LoVo (cell line): ENCODE results near the gene DNAH17.

ENCODE experiments used
- DNase-seq: peaks from one replicate; pipeline ENCODE4 v3.0.0-alpha.2; 2016; ENCODE audit warnings: low spot score

DNAH17 gene

DNA sequence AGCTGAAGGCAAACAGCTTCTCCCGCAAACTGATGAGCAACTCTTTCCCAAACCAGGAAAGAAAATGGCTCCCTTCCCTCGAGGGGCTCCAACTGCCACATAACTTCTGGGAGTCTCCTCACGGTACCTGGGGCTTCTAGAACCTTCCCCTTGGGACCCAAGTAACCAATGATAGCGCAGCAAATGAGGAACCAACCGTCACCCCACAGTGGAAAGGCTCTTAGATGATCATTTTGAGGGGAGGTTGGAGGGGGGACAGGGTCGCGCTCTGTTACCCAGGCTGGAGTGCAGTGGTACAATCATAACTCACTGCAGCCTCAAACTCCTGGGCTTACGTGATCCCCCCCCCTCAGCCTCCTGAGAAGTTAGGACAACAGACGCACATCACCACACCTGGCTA is at the start of gene DNAH17:
Gene DNAH17 (minus strand): TSS at position 101 of the 400 bp plus-strand sequence. CDS start 2,339 bp downstream, outside the sequence.
- DNase-seq: no peak

DNA sequence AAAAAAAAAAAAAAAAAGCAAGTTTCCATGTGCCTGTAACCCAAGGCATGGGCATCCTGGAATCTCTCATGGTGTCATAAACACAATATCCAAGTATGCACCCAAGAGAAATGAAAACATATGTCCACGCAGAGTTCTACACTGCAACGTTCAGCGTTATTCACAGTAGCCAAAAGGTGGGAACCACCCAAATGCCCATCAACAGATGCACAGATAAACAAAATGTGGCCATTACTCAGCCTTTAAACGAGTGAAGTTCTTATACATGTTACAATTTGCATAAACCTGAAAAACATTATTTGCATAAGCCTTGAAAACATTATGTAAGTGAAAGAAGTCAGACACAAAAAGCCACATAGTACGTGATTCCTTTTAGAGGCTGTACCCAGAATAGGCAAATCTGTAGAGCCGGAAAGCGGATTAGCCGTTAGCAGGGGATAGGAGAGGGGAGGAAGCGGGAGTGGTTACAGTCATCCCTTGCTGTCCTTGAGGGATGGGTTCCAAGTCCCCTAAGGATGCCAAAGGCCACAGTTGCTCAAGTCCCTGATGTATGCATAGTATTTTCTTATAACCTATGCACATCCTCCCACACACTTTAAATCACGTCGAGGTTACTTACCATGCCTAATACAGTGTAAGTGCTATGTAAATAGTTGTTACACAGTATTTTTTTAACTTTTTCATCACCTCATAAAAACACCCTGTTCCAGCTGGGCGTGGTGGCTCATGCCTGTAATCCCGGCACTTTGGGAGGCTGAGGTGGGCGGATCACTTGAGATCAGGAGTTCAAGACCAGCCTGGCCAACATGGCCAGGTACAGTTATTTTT is 47.3 kb upstream of the DNAH17 start:
- no peak for DNase-seq

- DNase-seq: no peak
Observed at GRCh38 chr17:78623541-78623940, 46.3 kb upstream of the DNAH17 start.

GRCh38 chr17:78622491-78623265 is 45.5 kb upstream of the DNAH17 start:
- DNase-seq: no peak

DNA sequence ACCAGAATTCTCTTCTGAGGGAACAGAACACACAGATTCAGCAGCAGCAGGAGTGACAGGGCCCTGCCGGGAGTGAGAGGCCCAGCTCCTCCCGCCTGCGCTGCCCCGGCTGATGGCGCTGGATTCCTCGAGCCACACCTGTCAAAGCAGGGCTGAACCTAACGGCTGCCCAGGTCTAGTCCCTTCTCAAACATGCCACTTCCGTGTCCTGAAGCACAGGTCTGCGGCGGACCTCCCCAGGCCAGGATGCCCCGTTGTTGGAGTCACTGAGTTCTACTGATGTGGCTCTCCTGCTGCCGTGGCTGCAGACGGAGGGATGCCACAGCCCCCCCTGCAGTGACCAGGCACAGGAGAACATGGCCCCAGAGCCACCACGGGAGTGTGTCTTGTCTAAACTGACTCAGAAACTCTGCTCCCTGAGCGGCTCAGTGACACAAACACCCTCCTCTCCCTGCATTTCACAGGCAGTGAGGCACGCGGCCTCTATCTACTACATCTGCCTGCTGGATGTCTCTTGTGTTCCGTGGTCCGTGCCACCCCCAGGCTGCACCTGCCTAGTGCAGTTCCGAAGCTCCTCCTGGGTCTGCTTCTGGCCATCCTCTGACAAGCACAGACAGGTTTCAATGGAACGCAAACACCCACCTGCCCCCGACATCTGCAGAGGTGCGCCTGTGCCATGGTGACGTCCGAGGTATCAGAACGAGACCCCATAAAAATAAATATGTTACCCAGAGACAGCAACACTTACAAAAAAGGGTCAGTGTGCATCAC is 44.7 kb upstream of the DNAH17 start:
- DNase-seq: no peak

- no peak for DNase-seq
Observed at GRCh38 chr17:78620099-78620498, 42.9 kb upstream of the DNAH17 start.

DNA sequence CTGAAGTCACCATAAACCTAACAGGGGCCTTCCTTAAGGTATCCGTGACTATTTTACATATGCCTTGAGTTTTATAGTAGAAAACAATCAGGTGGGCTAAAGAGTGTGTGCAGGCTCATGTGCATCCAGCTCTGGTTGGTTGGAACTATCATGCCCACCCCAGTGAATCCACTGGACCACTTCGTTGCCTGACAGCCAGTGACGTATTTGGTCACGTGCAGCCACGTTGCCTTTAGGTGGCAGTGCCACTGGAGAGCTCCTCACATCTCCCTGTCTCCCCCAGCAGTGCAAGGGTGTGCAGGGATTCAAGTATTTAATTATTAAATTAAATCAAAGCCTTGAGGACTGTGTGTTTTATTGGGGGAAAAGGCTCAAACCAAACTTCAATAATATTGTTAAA is 42.1 kb upstream of the DNAH17 start:
- DNase-seq: no peak

DNA sequence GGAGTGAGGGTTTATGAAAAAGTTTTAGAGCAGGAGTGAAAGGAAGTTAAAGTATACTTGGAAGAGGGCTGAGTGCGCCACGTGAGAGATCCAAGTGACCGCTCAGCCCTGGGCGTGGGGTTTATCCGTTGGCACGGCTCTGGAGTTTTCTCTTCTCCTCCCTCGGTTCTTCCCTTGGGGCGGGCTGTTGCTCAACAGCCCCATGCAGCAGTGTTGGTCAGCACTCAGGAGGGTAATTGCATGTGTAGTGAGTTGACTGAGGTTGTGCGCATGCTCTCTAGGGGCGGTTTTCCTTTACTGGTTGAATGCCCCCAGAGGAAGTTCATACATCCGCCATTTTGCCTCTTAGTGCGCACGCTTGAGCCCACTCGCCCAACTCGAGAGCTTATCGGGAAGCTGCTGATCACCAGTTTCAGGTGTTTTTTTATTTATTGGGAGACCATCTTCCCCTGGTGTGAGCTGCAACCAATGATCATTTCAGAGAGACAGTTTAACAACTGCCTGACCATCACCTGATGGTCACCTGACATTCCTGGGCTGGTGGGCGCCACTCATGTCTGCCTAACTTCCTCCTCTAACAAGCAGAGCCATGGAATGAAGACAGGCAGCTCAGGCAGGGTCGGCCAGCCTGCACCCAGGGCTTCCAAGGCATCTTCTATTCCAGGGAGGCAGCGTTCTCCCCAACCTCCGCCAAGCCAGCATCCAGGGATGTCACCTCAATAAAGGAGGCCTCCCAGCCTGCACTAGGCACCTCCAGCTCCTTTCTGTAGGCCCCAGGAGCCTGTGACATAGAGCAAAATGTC is 41.3 kb upstream of the DNAH17 start:
- no peak for DNase-seq

GRCh38 chr17:78617511-78618061 is 40.4 kb upstream of the DNAH17 start:
- DNase-seq: no peak

DNA sequence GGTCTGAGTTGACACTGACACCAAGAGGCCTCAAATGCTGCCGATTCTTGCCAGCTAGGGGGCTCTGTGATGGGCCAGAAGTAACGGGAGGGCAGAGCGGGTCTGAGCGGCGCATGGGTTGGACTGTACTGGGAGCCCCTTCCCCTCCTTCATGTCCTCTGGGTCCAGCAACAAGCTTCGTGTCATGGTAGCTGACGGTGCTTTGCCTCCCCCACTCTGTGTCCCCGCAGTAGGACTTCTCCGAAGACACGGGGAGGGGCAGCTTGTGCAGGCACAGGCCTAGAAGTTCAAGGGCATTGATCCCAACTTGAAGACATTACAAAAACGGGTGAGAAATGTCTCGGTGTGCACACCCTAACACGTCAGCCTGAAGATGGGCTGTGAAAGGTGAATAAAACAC is 39.8 kb upstream of the DNAH17 start:
- DNase-seq: no peak

GRCh38 chr17:78615631-78616030 is 38.4 kb upstream of the DNAH17 start:
- DNase-seq: no peak

DNA sequence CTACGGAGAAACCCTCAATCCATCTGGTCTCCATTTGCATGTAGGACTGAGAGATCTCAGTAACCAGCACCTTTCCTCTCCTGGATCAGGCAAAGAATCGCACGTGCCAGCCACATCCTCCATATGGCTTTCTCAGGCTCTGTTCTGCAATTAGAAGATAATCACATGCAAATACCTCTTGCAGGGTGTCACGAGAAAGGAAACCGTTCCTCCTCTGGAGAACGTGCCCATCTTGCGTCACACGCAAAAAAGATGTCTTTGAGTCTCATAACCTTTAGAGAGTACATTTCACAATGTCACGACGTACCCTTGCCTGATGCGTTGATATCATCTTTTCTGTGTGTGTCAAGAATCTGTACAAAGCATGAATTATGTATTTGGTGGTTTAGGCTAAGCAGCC is 36.2 kb upstream of the DNAH17 start:
- DNase-seq: no peak

GRCh38 chr17:78611607-78612006 is 34.4 kb upstream of the DNAH17 start:
- DNase-seq: no peak

- no peak for DNase-seq
Observed at GRCh38 chr17:78610951-78611511, 33.8 kb upstream of the DNAH17 start.

GRCh38 chr17:78609191-78609641 is 32.0 kb upstream of the DNAH17 start:
- DNase-seq: no peak

- no peak for DNase-seq
Observed at GRCh38 chr17:78608804-78609186, 31.6 kb upstream of the DNAH17 start.

DNA sequence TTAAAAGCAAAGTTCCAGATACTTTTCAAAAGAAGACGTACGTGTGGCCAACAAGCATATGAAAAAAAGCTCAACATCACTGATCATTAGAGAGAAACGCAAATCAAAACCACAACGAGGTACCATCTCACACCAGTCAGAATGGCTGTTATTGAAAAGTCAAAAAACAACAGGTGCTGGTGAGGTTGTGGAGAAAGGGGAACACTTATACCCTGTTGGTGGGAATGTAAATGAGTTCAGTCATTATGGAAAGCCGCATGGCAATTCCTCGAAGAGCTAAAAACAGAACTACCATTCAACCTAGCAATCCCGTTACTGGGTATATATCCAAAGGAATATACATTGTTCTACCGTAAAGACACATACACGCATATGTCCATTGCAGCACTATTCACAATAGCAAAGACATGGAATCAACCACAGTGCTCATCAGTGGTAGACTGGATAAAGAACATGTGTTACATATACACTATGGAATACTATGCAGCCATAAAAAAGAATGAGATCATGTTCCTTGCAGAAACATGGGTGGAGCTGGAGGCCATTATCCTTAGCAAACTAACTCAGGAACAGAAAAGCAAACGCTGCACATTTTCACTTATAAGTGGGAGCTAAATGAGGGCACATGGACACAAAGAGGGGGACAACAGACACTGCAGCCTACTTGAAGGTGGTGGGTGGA is 31.1 kb upstream of the DNAH17 start:
- DNase-seq: no peak

GRCh38 chr17:78607038-78607437 is 29.8 kb upstream of the DNAH17 start:
- DNase-seq: no peak

GRCh38 chr17:78605886-78606285 is 28.7 kb upstream of the DNAH17 start:
- DNase-seq: no peak

- no peak for DNase-seq
Observed at GRCh38 chr17:78605429-78605828, 28.2 kb upstream of the DNAH17 start.
